A673 (cell line): Measurements from ENCODE around the gene OR6C65. TPM values are rescaled to one million over a fixed set of nuclear protein-coding genes. Genes with fewer than 3 reads are reported as not detected.

Experiments used
- BruUV-seq: library from RNA; stranded (reverse); fragments of 400-500 nt; replicated peaks from 2 replicates; lab custom pipeline; 2021; lab: Mats Ljungman, UMichigan
- CTCF ChIA-PET: fragments of 300-600 bp; sonication (Branson Sonifier 250); formaldehyde crosslinking; loops from one replicate; lab custom pipeline; 2022; ENCODE audit warnings: antibody characterized with exemption; lab: Charles Lee
- POLR2A ChIA-PET: fragments of 300-600 bp; sonication (Branson Sonifier 250); formaldehyde crosslinking; loops from one replicate; lab custom pipeline; 2022; ENCODE audit warnings: antibody characterized with exemption; ENCODE audit not compliant: low non-redundant PET; lab: Charles Lee
- DNase-seq: peaks from one replicate; pipeline ENCODE4 v3.0.0-alpha.2; 2015; ENCODE audit warnings: low spot score
- H3K27ac ChIP-seq: fragments of 200-600 bp; sonication (generic); 2 replicates; pipeline ENCODE4 v1.5.1; 2016; ENCODE audit warnings: mixed run types, low read depth, mild to moderate bottlenecking, mixed read lengths, antibody characterized with exemption, low read length; ENCODE audit not compliant: poor library complexity, severe bottlenecking
- H3K27me3 ChIP-seq: fragments of 200-600 bp; sonication (generic); replicated peaks from 2 replicates; pipeline ENCODE4 v1.6.1; 2017; ENCODE audit warnings: mixed run types, low read depth, mild to moderate bottlenecking, mixed read lengths, antibody characterized with exemption, low read length; ENCODE audit not compliant: insufficient read depth, poor library complexity
- H3K36me3 ChIP-seq: fragments of 200-600 bp; sonication (generic); 2 replicates; pipeline ENCODE4 v1.6.1; 2016; ENCODE audit warnings: mixed run types, mild to moderate bottlenecking, mixed read lengths, antibody characterized with exemption, low read length; ENCODE audit not compliant: insufficient read depth, poor library complexity, severe bottlenecking
- H3K4me1 ChIP-seq: fragments of 200-600 bp; sonication (generic); 2 replicates; pipeline ENCODE4 v1.6.1; 2017; ENCODE audit warnings: mixed run types, mild to moderate bottlenecking, mixed read lengths, antibody characterized with exemption, low read length; ENCODE audit not compliant: insufficient read depth, poor library complexity, severe bottlenecking
- H3K4me3 ChIP-seq: fragments of 200-600 bp; sonication (generic); 2 replicates; pipeline ENCODE4 v1.5.1; 2016; ENCODE audit warnings: low read depth, mixed run types, mild to moderate bottlenecking, mixed read lengths, low read length; ENCODE audit not compliant: poor library complexity, severe bottlenecking
- H3K9me3 ChIP-seq: fragments of 200-600 bp; sonication (generic); 2 replicates; pipeline ENCODE4 v1.6.1; 2016; ENCODE audit warnings: mixed run types, low read depth, mild to moderate bottlenecking, mixed read lengths, antibody characterized with exemption, low read length; ENCODE audit not compliant: poor library complexity, severe bottlenecking
- CTCF ChIP-seq: fragments of 300-800, 200-600 bp; sonication (generic); conservative IDR thresholded peaks from 2 replicates; pipeline ENCODE4 v1.5.1; 2017; ENCODE audit warnings: low read depth, mild to moderate bottlenecking, antibody characterized with exemption, low read length, moderate library complexity, mixed read lengths
- EZH2 ChIP-seq: fragments of 200-600 bp; sonication (generic); IDR thresholded peaks from 2 replicates; pipeline ENCODE4 v1.6.1; 2017; ENCODE audit warnings: borderline replicate concordance, low read depth, mild to moderate bottlenecking, mixed read lengths, antibody characterized with exemption, low read length; ENCODE audit not compliant: poor library complexity, severe bottlenecking
- intact Hi-C: fragments of 100-400 bp; cut with micrococcal nuclease; formaldehyde crosslinking; loops from one replicate; pipeline ENCODE4 v1.10.0; 2022; ENCODE audit not compliant: unreplicated experiment
- total RNA-seq: library from RNA; stranded (reverse); gene quantifications from 2 replicates; pipeline ENCODE4 v1.2.3, GENCODE V29; 2021

Gene OR6C65
- total RNA-seq, 1 experiment from 2014 or later, result not detected

- H3K4me1 ChIP-seq, result no peaks in the 10 kb centered on the region
- BruUV-seq, result no TSS peak
- CTCF ChIA-PET, result no interaction called here
- TF ChIP-seq CTCF, result no peak
- TF ChIP-seq EZH2, result no peak
- intact Hi-C loops, result no loop called here
- no peak overlapping the region for H3K27ac ChIP-seq
- DNase-seq, result no peak
- no peaks in the 10 kb centered on the region for H3K9me3 ChIP-seq
- H3K36me3 ChIP-seq, result no peaks in the 10 kb centered on the region
- peaks cover 37% of the 10 kb centered on the region for H3K27me3 ChIP-seq
- no peak overlapping the region for H3K4me3 ChIP-seq
- POLR2A ChIA-PET, result no interaction called here
These were observed 45.0 kb downstream of the OR6C65 start for GRCh38 chr12:55445357-55445756.

- TF ChIP-seq EZH2 (no peak), CTCF (no peak)
- BruUV-seq, result no TSS peak
- CTCF ChIA-PET, result no interaction called here
- Histone ChIP-seq H3K9me3 (no peaks in the 10 kb centered on the region), H3K27me3 (peaks cover 42% of the 10 kb centered on the region), H3K4me3 (no peak overlapping the region), H3K27ac (no peak overlapping the region), H3K4me1 (no peaks in the 10 kb centered on the region), H3K36me3 (no peaks in the 10 kb centered on the region)
- intact Hi-C loops, result no loop called here
- POLR2A ChIA-PET, result no interaction called here
- no peak for DNase-seq
These were observed 46.0 kb downstream of the OR6C65 start for GRCh38 chr12:55446326-55446725.

GRCh38 chr12:55448825-55449224 is 48.5 kb downstream of the OR6C65 start:
- Histone ChIP-seq H3K4me3 (no peak overlapping the region), H3K27me3 (peaks cover 61% of the 10 kb centered on the region), H3K27ac (no peak overlapping the region), H3K4me1 (no peaks in the 10 kb centered on the region), H3K9me3 (no peaks in the 10 kb centered on the region), H3K36me3 (no peaks in the 10 kb centered on the region)
- CTCF ChIA-PET, result no interaction called here
- POLR2A ChIA-PET, result no interaction called here
- intact Hi-C loops, result no loop called here
- no peak for DNase-seq
- BruUV-seq, result no TSS peak
- TF ChIP-seq CTCF (no peak), EZH2 (no peak)

Other genes starting within 250 kb of the OR6C65 start
- gene OR10A7, start 179.5 kb upstream of the OR6C65 start, total RNA-seq, result not detected in 2 replicates
- not detected in 2 replicates for gene OR6C74, start 155.9 kb upstream of the OR6C65 start, total RNA-seq
- gene OR6C6, start 104.0 kb upstream of the OR6C65 start, total RNA-seq, result not detected in 2 replicates
- not detected in 2 replicates for gene OR6C1, start 86.2 kb upstream of the OR6C65 start, total RNA-seq
- not detected in 2 replicates for gene OR6C3, start 69.8 kb upstream of the OR6C65 start, total RNA-seq
- not detected in 2 replicates for gene OR6C75, start 37.6 kb upstream of the OR6C65 start, total RNA-seq
- not detected in 2 replicates for gene OR6C76, start 25.7 kb downstream of the OR6C65 start, total RNA-seq
- gene OR6C2, start 43.5 kb downstream of the OR6C65 start, total RNA-seq, result not detected in 2 replicates
- gene OR6C70, start 69.6 kb downstream of the OR6C65 start, total RNA-seq, result not detected in 2 replicates
- not detected in 2 replicates for gene OR6C68, start 91.8 kb downstream of the OR6C65 start, total RNA-seq
- gene OR6C4, start 149.1 kb downstream of the OR6C65 start, total RNA-seq, result not detected in 2 replicates
- not detected in 2 replicates for gene OR2AP1, start 171.9 kb downstream of the OR6C65 start, total RNA-seq
- gene OR10P1, start 236.4 kb downstream of the OR6C65 start, total RNA-seq, result not detected in 2 replicates